Activated T-cell treated with anti-CD3 and anti-CD28 coated beads, Interleukin-2, amount 50 U/mL, for 4 hours (primary cell): ENCODE data around the gene RIT2. TPM values are rescaled to one million over a fixed set of nuclear protein-coding genes. Genes with fewer than 3 reads are reported as not detected.

Experiments used
- ATAC-seq, 2 donors: fragments of 200-7000 bp; cut with Tn5 transposase; one replicate each; pipeline ENCODE4 v1.10.0; 2021
- DNase-seq: peaks from one replicate; pipeline ENCODE4 v3.0.0-alpha.2; 2020
- H3K27me3 Mint-ChIP-seq: one replicate; pipeline ENCODE4 v1.8.0; 2021; ENCODE audit warnings: low read depth, mixed read lengths
- H3K36me3 Mint-ChIP-seq: one replicate; pipeline ENCODE4 v1.8.0; 2022; ENCODE audit warnings: mixed read lengths; ENCODE audit not compliant: insufficient read depth
- H3K4me1 Mint-ChIP-seq: one replicate; pipeline ENCODE4 v1.8.0; 2021; ENCODE audit warnings: low read depth, mixed read lengths
- H3K4me3 Mint-ChIP-seq: one replicate; pipeline ENCODE4 v1.8.0; 2021; ENCODE audit warnings: mild to moderate bottlenecking, moderate library complexity, mixed read lengths
- H3K9me3 Mint-ChIP-seq: one replicate; pipeline ENCODE4 v1.8.0; 2021; ENCODE audit warnings: mixed read lengths
- total RNA-seq, 3 donors: library from RNA; stranded (reverse); gene quantifications; one replicate each; pipeline ENCODE4 v1.2.1, GENCODE V29; 2021

RIT2 gene
- total RNA-seq = not detected

DNA sequence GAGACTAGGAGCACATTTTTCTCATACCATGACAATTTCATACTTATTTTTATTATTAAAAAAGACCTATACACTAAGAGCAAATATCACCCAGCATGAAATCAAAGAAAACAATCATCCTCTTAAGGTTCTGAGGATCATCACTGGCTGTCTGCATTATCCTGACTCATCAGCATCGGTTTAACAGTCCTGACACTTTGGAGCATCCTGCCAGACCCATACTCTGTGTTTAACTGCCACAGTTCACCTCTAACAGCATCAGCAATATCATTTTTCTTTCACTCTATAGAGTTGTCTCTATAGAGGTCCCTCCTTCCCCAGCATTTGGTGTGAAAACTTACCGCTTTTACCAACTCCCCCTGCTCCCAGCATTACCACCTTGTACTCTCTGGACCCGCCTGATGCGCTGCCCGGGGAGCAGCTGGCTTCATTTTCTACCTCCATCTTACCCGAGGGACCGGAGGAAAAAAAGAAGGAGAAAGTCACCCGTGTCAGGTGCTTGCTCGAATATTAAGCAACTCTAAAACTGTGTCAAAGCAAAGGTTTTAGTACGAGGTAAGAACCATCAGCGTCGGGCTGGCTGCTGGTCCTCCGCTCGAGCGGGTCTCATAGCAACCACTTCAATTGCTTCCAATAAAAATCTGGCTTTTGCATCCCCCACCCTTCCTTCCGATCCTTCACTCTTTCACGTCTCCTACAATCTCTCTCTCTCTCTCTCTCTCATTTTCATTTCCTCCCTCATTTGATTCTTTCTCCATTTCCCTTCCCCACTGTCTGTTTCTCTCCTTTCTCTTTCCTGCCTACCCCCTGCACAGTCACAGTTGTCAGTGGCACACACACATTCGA, at the start of gene RIT2:
Gene RIT2, minus strand, starts transcription at position 610 of the 846 bp plus-strand sequence.
- ATAC-seq = no peak
- no peaks in the 10 kb centered on the region for H3K36me3 Mint-ChIP-seq
- no peak for DNase-seq
- H3K4me1 Mint-ChIP-seq = no peaks in the 10 kb centered on the region
- no peak within 1 kb of the TSS for H3K4me3 Mint-ChIP-seq
- no peaks in the 10 kb centered on the region for H3K27me3 Mint-ChIP-seq
- H3K9me3 Mint-ChIP-seq = no peaks in the 10 kb centered on the region

DNA sequence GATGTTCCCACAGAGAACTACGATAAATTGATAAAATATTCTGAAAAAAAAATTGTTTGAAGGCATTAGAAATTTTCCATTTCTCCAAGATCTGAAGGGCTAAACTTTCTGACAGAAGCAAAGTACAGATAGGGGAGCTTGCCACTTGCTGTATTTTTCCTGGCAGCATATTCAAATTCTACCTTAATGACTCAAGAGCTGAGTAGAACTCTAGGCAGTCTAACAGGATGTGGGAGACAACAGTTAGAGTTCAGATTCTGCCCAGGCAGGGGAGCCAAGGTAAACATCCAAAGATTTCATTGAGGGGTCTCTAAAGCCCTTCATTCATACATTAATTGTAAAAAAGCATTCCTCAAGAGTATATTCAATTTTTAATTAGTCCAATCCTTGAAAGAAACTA, 46.0 kb upstream of the RIT2 start:
- no peaks in the 10 kb centered on the region for H3K4me1 Mint-ChIP-seq
- no peaks in the 10 kb centered on the region for H3K36me3 Mint-ChIP-seq
- no peak for DNase-seq
- peaks cover 9% of the 10 kb centered on the region for H3K9me3 Mint-ChIP-seq
- H3K4me3 Mint-ChIP-seq = no peak overlapping the region
- no peaks in the 10 kb centered on the region for H3K27me3 Mint-ChIP-seq
- no peak for ATAC-seq

- Mint-ChIP-seq H3K4me1 (no peaks in the 10 kb centered on the region), H3K9me3 (peaks cover 4% of the 10 kb centered on the region), H3K27me3 (no peaks in the 10 kb centered on the region), H3K36me3 (no peaks in the 10 kb centered on the region), H3K4me3 (no peak overlapping the region)
- no peak for DNase-seq
- ATAC-seq = no peak
Observed at GRCh38 chr18:43160509-43160908, 45.0 kb upstream of the RIT2 start.

DNA sequence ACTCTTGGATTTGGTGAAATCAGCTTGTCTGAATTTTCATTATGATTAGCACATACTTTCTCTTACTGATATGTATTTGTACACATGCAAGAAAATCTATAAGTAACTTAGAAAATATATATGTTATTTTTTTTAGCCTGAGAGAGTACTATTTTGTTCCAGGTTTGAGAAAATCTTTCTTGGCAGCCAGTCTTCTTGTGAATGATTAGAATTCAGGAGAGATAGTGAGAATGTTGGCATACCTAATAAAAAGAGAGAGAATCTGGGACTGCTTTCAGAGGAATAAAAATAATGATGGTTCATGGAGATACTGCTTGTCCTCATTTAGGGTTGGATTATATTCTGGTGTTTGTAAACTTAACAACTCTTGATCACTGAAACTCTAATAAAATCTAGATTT, 44.4 kb upstream of the RIT2 start:
- Mint-ChIP-seq H3K9me3 (peaks cover 2% of the 10 kb centered on the region), H3K36me3 (no peaks in the 10 kb centered on the region), H3K4me3 (no peak overlapping the region), H3K4me1 (no peaks in the 10 kb centered on the region), H3K27me3 (no peaks in the 10 kb centered on the region)
- no peak for ATAC-seq
- no peak for DNase-seq

DNA sequence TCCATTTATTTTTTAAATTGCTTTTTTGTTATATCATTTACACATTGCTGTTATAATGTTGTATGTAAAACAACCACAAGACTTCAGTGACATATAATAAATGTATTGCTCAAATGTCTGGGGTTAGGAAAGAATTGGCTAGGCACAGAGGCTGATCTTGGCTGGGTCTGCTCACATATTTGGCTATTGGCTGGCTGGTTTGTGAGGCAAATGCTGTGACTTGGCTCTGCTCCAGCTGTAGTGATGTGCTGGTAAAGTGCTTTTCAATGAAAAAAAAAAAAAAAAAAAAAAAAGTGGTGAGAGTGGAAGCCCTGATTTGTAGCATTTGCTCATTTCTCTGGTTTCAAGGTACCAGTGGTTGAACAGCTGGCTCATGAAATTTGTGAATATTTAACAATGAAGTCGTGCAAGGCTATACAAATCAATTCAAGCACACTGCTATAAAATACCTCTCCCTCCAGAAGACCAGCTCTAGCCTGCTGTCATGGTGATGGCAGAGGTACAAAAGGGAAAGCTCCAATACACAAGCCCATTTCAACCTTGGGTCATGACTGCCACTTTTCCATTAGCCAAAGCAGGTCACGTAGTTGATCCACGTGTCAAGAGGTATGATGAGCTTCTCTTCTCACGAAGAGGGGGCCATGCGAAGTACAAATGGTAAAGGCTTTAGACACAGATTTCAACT, 43.7 kb upstream of the RIT2 start:
- Mint-ChIP-seq H3K4me3 (no peak overlapping the region), H3K27me3 (no peaks in the 10 kb centered on the region), H3K4me1 (no peaks in the 10 kb centered on the region), H3K9me3 (no peaks in the 10 kb centered on the region), H3K36me3 (no peaks in the 10 kb centered on the region)
- ATAC-seq (no peak), DNase-seq (no peak)

GRCh38 chr18:43158381-43158780, 42.9 kb upstream of the RIT2 start:
- ATAC-seq (no peak), DNase-seq (no peak)
- no peak overlapping the region for H3K4me3 Mint-ChIP-seq
- H3K4me1 Mint-ChIP-seq = no peaks in the 10 kb centered on the region
- no peaks in the 10 kb centered on the region for H3K27me3 Mint-ChIP-seq
- peaks cover 5% of the 10 kb centered on the region for H3K9me3 Mint-ChIP-seq
- no peaks in the 10 kb centered on the region for H3K36me3 Mint-ChIP-seq

DNA sequence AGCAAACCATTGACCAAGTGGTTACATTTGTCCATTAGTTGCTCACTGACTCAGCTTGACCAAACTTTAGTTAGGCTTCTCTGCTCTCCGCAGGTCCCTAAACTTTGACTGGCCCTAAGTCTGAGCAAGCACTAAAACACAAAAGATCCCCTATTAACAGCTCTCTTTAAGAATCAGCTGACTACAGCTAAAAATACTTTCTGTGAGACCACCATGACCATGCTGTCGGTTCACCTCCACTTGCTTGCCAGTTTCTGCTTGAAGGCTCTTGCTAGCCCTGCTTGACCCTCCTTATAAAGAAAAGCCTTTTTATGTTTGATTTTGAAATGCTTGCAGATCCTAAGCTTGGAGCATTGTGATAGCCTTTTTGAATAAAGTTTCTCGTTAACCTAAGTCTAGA, 40.4 kb upstream of the RIT2 start:
- Mint-ChIP-seq H3K9me3 (peaks cover 5% of the 10 kb centered on the region), H3K36me3 (no peaks in the 10 kb centered on the region), H3K4me1 (no peaks in the 10 kb centered on the region), H3K27me3 (no peaks in the 10 kb centered on the region), H3K4me3 (no peak overlapping the region)
- DNase-seq (no peak), ATAC-seq (no peak)

DNA sequence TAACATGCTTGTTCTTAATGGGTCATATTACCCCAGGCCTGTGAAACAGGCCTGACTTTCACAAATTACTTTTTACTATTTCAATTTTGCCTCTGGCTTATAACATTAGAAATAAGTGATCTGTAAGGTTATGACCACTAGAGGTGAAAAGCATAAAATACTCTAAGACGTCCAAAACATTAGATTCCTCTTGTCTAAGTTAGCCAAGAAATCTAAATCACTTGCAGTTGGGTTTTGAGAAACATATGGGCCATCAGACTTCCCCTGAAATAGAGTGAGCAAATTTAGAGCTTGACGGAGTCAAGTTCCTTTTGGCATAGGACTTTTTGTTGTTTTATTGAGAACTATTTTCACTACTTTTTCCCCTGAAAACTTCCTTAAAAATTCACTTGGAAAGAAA, 32.7 kb upstream of the RIT2 start:
- ATAC-seq = no peak
- Mint-ChIP-seq H3K27me3 (no peaks in the 10 kb centered on the region), H3K4me3 (no peak overlapping the region), H3K4me1 (no peaks in the 10 kb centered on the region), H3K9me3 (peaks cover 5% of the 10 kb centered on the region), H3K36me3 (no peaks in the 10 kb centered on the region)
- no peak for DNase-seq

DNA sequence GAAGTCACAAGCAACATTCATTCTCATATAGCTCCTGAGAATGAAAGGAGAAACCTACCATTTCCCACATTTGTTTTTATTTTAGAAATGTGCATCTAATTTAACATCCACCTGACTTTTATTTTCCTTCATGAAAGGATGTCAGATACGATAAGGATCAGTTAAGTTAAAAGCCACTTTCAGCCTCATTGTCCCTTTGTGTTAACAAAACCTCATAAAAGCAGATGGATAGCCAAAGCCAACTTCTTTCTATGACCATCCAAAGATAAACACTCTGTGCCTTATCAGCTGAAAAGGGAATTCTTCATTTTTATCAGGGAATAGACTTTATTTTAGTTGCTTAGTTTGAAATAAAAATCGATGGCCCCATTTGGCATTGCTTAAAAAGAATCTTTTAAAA, 25.7 kb upstream of the RIT2 start:
- Mint-ChIP-seq H3K36me3 (no peaks in the 10 kb centered on the region), H3K9me3 (peaks cover 15% of the 10 kb centered on the region), H3K27me3 (no peaks in the 10 kb centered on the region), H3K4me1 (no peaks in the 10 kb centered on the region), H3K4me3 (no peak overlapping the region)
- no peak for ATAC-seq
- no peak for DNase-seq

DNA sequence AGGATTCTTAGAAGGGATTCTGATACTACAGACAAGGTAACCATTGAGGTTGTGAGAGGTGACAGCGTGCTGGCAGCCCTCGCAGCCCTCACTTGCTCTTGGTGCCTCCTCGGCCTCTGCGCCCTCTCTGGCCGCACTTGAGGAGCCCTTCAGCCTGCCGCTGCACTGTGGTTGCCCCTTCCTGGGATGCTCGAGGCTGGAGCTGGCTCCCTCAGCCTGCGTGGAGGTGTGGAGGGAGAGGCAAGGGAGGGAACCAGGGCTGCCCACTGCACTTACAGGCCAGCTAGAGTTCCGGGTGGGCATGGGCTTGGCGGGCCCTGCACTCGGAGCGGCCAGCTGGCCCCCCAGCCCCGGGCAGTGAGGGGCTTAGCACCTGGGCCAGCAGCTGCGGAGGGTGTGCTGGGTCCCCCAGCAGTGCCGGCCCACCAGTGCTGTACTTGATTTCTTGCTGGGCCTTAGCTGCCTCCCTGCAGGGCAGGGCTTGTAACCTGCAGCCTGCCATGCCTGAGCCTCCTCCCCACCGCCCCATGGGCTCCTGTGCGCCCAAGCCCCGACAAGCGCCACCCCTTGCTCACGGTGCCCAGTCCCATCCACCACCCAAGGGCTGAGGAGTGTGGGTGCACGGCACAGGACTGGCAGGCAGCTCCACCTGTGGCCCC, 23.9 kb upstream of the RIT2 start:
- no peak for DNase-seq
- ATAC-seq = no peak
- Mint-ChIP-seq H3K36me3 (no peaks in the 10 kb centered on the region), H3K4me3 (no peak overlapping the region), H3K9me3 (peaks cover 12% of the 10 kb centered on the region), H3K4me1 (no peaks in the 10 kb centered on the region), H3K27me3 (no peaks in the 10 kb centered on the region)

DNA sequence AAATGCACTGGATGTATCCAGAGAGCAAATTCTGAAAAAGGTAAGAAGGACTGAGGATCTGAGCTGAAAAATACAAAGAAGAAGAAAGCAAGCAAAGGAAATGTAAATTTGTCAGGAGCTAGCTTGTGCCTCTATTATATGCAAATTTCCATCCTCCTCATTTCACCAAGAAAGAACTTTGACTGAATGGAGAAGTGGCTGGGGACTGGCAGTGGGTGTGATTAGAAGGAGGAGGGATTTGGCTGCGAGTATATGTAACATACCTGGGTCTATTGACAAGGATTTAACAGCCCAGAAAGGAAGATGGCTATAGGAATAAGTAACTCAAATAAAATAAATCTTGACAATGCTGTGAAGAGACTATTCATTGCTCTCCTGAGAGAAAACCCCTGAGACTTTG, 19.4 kb upstream of the RIT2 start:
- Mint-ChIP-seq H3K36me3 (no peaks in the 10 kb centered on the region), H3K9me3 (peaks cover 4% of the 10 kb centered on the region), H3K27me3 (no peaks in the 10 kb centered on the region), H3K4me3 (no peak overlapping the region), H3K4me1 (no peaks in the 10 kb centered on the region)
- DNase-seq (no peak), ATAC-seq (no peak)

DNA sequence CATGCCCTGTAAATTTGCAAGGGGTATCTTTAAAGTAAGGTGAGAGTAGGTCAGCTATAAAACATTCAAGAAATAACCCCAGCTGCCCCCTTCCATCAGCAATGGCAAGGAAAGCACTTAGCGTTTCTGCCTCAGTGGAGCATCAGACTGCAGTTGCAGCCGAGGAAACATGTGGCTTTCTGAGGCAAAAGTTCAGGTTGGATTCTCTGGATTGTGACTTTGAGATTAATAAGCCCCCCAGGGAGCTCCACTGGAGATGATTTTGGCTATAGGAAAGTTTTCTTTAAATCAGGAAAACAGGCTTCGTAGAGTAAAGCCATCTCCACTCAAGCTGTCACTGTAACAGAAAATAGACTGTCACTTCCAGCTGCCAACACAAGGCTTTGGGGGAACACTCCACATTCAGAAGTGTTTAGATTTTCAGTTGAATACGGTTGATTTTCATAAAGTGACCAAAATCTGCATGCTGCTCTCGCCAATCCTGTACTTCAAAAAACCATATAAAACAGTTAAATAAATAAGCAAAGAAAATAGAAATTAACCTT, 15.3 kb upstream of the RIT2 start:
- DNase-seq = no peak
- no peaks in the 10 kb centered on the region for H3K9me3 Mint-ChIP-seq
- H3K4me1 Mint-ChIP-seq = no peaks in the 10 kb centered on the region
- no peak for ATAC-seq
- no peak overlapping the region for H3K4me3 Mint-ChIP-seq
- no peaks in the 10 kb centered on the region for H3K27me3 Mint-ChIP-seq
- no peaks in the 10 kb centered on the region for H3K36me3 Mint-ChIP-seq

DNA sequence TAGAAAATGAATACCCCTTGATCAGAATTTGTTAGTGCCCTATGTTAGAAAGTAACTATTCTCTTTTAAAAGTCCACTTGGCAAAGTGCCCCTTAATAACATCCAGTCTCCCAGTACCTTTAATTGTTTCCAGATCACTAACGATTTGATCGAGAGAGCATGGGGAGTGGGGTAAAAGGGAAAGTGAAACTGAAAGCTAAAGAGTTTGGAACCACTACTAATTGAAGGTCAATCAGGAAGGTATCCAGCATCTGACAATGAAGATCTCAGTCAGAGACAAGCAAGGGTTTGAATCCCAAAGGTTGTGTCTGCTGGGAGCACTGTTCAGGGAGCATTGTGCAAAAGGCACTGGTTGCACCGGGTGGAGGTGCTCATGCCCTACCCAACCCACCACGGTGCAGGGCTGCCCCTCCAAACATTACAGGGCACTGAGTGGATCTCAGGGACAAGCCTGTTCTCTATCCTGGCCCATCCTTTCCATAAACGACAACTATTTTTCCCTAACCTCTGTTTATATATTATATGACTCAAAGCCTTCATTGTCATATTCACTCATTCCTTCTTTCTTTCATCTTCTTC, 14.6 kb upstream of the RIT2 start:
- ATAC-seq (no peak), DNase-seq (no peak)
- H3K4me3 Mint-ChIP-seq = no peak overlapping the region
- H3K36me3 Mint-ChIP-seq = no peaks in the 10 kb centered on the region
- no peaks in the 10 kb centered on the region for H3K27me3 Mint-ChIP-seq
- H3K9me3 Mint-ChIP-seq = no peaks in the 10 kb centered on the region
- H3K4me1 Mint-ChIP-seq = no peaks in the 10 kb centered on the region

- DNase-seq (no peak), ATAC-seq (no peak)
- H3K27me3 Mint-ChIP-seq = no peaks in the 10 kb centered on the region
- H3K9me3 Mint-ChIP-seq = no peaks in the 10 kb centered on the region
- H3K4me3 Mint-ChIP-seq = no peak overlapping the region
- no peaks in the 10 kb centered on the region for H3K36me3 Mint-ChIP-seq
- H3K4me1 Mint-ChIP-seq = no peaks in the 10 kb centered on the region
Observed at GRCh38 chr18:43125471-43125870, 10.0 kb upstream of the RIT2 start.
